HepG2 (cell line): ENCODE data around the gene TGM5. TPM values are rescaled to one million over a fixed set of nuclear protein-coding genes. Genes with fewer than 3 reads are reported as not detected.

Source experiments
- ATF7 ChIP-seq, 2 experiments: fragments of 450-650 bp in 1 of 2; sonication (generic) in 1 of 2; formaldehyde crosslinking in 1 of 2; IDR thresholded peaks; 2 replicates each; pipeline versions ENCODE4 v1.4.0 to v1.6.1; 2016 to 2020; ENCODE audit warnings: antibody characterized with exemption in 1 of 2, mild to moderate bottlenecking in 1 of 2, missing genetic modification reagents in 1 of 2
- ETV6 ChIP-seq: sonication (generic); formaldehyde crosslinking; conservative IDR thresholded peaks from 2 replicates; pipeline ENCODE4 v1.4.0; 2020; ENCODE audit warnings: missing genetic modification reagents
- FOXJ3 ChIP-seq: sonication (generic); formaldehyde crosslinking; IDR thresholded peaks from 2 replicates; pipeline ENCODE4 v1.4.0; 2020; ENCODE audit warnings: missing genetic modification reagents, mild to moderate bottlenecking, borderline replicate concordance
- GATAD1 ChIP-seq: IDR thresholded peaks from 2 replicates; pipeline ENCODE4 v1.6.1; 2016; ENCODE audit warnings: missing genetic modification reagents, missing compliant biosample characterization
- KLF12 ChIP-seq: sonication (generic); formaldehyde crosslinking; IDR thresholded peaks from 2 replicates; pipeline ENCODE4 v1.4.0; 2020; ENCODE audit warnings: missing genetic modification reagents, borderline replicate concordance
- KMT2B ChIP-seq: IDR thresholded peaks from 2 replicates; pipeline ENCODE4 v1.6.1; 2016; ENCODE audit warnings: missing genetic modification reagents, missing compliant biosample characterization
- LBX2 ChIP-seq: sonication (generic); formaldehyde crosslinking; IDR thresholded peaks from 2 replicates; pipeline ENCODE4 v1.5.0; 2020; ENCODE audit warnings: missing genetic modification reagents, mild to moderate bottlenecking, borderline replicate concordance
- MTA1 ChIP-seq: sonication (generic); formaldehyde crosslinking; IDR thresholded peaks from 2 replicates; pipeline ENCODE4 v1.4.0; 2020; ENCODE audit warnings: missing genetic modification reagents, mild to moderate bottlenecking, borderline replicate concordance
- RBM22 ChIP-seq: fragments of 200-400 bp; formaldehyde crosslinking; optimal IDR thresholded peaks from 2 replicates; pipeline ENCODE3; 2017; ENCODE audit warnings: mild to moderate bottlenecking, low read length, moderate library complexity
- REXO4 ChIP-seq: sonication (generic); formaldehyde crosslinking; IDR thresholded peaks from 2 replicates; pipeline ENCODE4 v1.8.0; 2022; ENCODE audit warnings: missing genetic modification reagents, mild to moderate bottlenecking, borderline replicate concordance
- SIX1 ChIP-seq: sonication (generic); formaldehyde crosslinking; IDR thresholded peaks from 2 replicates; pipeline ENCODE4 v1.4.0; 2020; ENCODE audit warnings: missing genetic modification reagents, borderline replicate concordance
- TAF1 ChIP-seq: sonication (generic); formaldehyde crosslinking; IDR thresholded peaks from 2 replicates; pipeline ENCODE4 v1.4.0; 2020; ENCODE audit warnings: missing genetic modification reagents
- ZBTB2 ChIP-seq: sonication (generic); formaldehyde crosslinking; IDR thresholded peaks from 2 replicates; pipeline ENCODE4 v1.8.0; 2022; ENCODE audit warnings: low read depth, missing genetic modification reagents
- ZEB1 ChIP-seq: IDR thresholded peaks from 2 replicates; pipeline ENCODE4 v1.6.1; 2012; ENCODE audit warnings: mild to moderate bottlenecking, low read depth, inconsistent platforms; ENCODE audit not compliant: insufficient replicate concordance
- ZKSCAN5 ChIP-seq: sonication (generic); formaldehyde crosslinking; IDR thresholded peaks from 2 replicates; pipeline ENCODE4 v1.5.1; 2020; ENCODE audit warnings: mild to moderate bottlenecking, missing genetic modification reagents
- ZNF605 ChIP-seq: sonication (generic); formaldehyde crosslinking; IDR thresholded peaks from 2 replicates; pipeline ENCODE4 v1.8.0; 2022; ENCODE audit warnings: mild to moderate bottlenecking, missing genetic modification reagents
- ZNF691 ChIP-seq: sonication (generic); formaldehyde crosslinking; IDR thresholded peaks from 2 replicates; pipeline ENCODE4 v1.4.0; 2020; ENCODE audit warnings: missing genetic modification reagents, low read depth, mild to moderate bottlenecking, borderline replicate concordance
- ZNF790 ChIP-seq: sonication (generic); formaldehyde crosslinking; IDR thresholded peaks from 2 replicates; pipeline ENCODE4 v1.8.0; 2022; ENCODE audit warnings: missing genetic modification reagents, mild to moderate bottlenecking, borderline replicate concordance
- polyA plus RNA-seq, 8 experiments: library from polyadenylated mRNA; depleted of rRNA in 3 of 8; stranded (reverse) in 7 of 8; unstranded in 1 of 8; fragments of >200 nt; fragmentation: Illumina TruSeq in 4 of 8; extraction: Trizol in 4 of 8; gene quantifications; 2 replicates each; pipeline versions ENCODE4 v1.2.1 to v1.2.3, GENCODE V29; 2011 to 2016; ENCODE audit warnings: low read depth in 4 of 8, missing spikeins in 1 of 8, mixed read lengths in 1 of 8; ENCODE audit not compliant: insufficient read depth in 1 of 8
- total RNA-seq, 5 experiments: library from RNA; depleted of rRNA; stranded (reverse); fragments of >200 nt; fragmentation: Illumina TruSeq; extraction: Trizol; gene quantifications; 2 replicates each; pipeline ENCODE4 v1.2.3, GENCODE V29; 2016; ENCODE audit warnings: low read depth in 1 of 5
- TF ChIP-seq, protein P1 (sequence below): sonication (generic); formaldehyde crosslinking; IDR thresholded peaks from 2 replicates; pipeline ENCODE4 v1.9.0; 2021; ENCODE audit warnings: missing genetic modification reagents, mild to moderate bottlenecking, borderline replicate concordance

TGM5 gene
- total and polyA plus RNA-seq, 2 of the 13 experiments (the other 11 are each of a cell fraction or from before 2014, with no cell fraction given): 0.18 to 0.65 TPM

DNA sequence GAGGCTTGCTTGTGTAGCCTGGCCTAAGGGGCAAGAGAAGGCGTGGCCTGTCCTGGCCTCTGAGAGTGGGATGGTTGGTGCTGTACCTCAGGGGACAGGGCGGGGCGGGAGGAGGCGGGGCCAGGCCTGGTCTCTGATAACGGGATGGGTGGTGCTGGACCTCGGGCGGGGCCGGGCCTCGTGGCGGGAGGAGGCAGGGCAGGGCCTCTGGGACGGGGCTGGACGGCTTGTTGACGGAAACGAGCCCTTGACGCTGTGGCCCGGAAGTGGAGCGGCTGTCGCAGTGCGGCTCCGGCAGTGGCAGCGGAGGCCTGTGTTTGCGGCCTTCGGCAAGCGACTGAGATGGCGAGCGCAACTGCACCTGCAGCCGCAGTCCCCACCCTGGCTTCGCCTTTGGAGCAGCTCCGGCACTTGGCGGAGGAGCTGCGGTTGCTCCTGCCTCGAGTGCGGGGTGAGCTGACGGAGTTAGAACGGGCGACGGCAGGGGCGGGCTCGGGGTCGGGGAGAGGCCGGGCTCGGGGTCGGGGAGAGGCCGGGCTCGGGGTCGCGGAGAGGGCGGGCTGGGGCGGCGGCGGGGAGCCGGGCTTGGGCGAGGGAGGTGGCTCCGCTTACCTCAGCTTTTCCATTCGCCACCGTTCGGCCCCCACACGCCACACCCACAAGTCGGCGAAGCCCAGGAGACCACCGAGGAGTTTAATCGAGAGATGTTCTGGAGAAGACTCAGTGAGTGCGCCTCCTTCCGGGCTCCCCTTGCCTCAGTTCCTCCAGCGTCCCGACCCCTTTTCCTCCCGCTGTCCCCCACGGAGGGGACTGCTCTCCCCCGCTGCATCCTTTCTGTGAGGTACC lies 81.3 kb downstream of the TGM5 start, which contains the start of gene CCNDBP1 (continued):
- TF ChIP-seq ZNF691 (CRISPR knock-in tag) (peak; percentile 79; the same call in 1 of the 2 replicates), MTA1 (peak; percentile 42; the same call in 1 of the 2 replicates), TAF1 (CRISPR knock-in tag) (peak; percentile 86), RBM22 (peak; percentile 84), FOXJ3 (CRISPR knock-in tag) (0 out of 2 replicates have a peak, but pooled peaks have one; percentile 65), KMT2B (CRISPR knock-in tag) (peak; percentile 87), ZNF790 (CRISPR knock-in tag) (no peak), LBX2 (CRISPR knock-in tag) (no peak), ETV6 (CRISPR knock-in tag) (peak; percentile 74; the same call in 1 of the 2 replicates), ATF7 (IDR thresholded peaks at IDR 0.05) (no peak), ATF7 (CRISPR knock-in tag; IDR thresholded peaks at IDR 0.05) (no peak), ZBTB2 (CRISPR knock-in tag) (no peak), SIX1 (no peak; the same call in 1 of the 2 replicates), ZEB1 (no peak), ZKSCAN5 (CRISPR knock-in tag) (no peak), REXO4 (CRISPR knock-in tag) (no peak), KLF12 (CRISPR knock-in tag) (peak; percentile 91), GATAD1 (peak; percentile 79), ZNF605 (CRISPR knock-in tag) (peak; percentile 62)
- TF ChIP-seq, protein P1, sequence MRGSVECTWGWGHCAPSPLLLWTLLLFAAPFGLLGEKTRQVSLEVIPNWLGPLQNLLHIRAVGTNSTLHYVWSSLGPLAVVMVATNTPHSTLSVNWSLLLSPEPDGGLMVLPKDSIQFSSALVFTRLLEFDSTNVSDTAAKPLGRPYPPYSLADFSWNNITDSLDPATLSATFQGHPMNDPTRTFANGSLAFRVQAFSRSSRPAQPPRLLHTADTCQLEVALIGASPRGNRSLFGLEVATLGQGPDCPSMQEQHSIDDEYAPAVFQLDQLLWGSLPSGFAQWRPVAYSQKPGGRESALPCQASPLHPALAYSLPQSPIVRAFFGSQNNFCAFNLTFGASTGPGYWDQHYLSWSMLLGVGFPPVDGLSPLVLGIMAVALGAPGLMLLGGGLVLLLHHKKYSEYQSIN (CRISPR knock-in tag): no peak
- TF ChIP-seq, all 625 proteins: peak for 259
